Neural progenitor cell (in vitro differentiated cells): Measurements from ENCODE around the gene RAPGEF5. TPM values are rescaled to one million over a fixed set of nuclear protein-coding genes. Genes with fewer than 3 reads are reported as not detected.

Source experiments
- DNase-seq: peaks from one replicate; pipeline ENCODE4 v3.0.0-alpha.2; 2016; ENCODE audit warnings: low spot score
- H2AFZ ChIP-seq: fragments of 200-600 bp; sonication (generic); replicated peaks from 2 replicates; pipeline ENCODE4 v1.6.1; 2016; ENCODE audit warnings: antibody characterized with exemption
- H3F3A ChIP-seq: fragments of 200-600 bp; sonication (generic); 2 replicates; pipeline ENCODE4 v1.6.1; 2016; ENCODE audit warnings: antibody characterized with exemption, low read depth
- H3K27ac ChIP-seq: fragments of 200-600 bp; sonication (generic); 2 replicates; pipeline ENCODE4 v1.5.1; 2016; ENCODE audit warnings: mild to moderate bottlenecking
- H3K27me3 ChIP-seq: fragments of 200-600 bp; sonication (generic); 2 replicates; pipeline ENCODE4 v1.6.1; 2016; ENCODE audit warnings: mild to moderate bottlenecking, moderate library complexity
- H3K36me3 ChIP-seq: fragments of 200-600 bp; sonication (generic); 2 replicates; pipeline ENCODE4 v1.5.1; 2016
- H3K4me1 ChIP-seq: fragments of 200-600 bp; sonication (generic); 2 replicates; pipeline ENCODE4 v1.6.1; 2016; ENCODE audit warnings: mixed run types
- H3K4me2 ChIP-seq: fragments of 200-600 bp; sonication (generic); 2 replicates; pipeline ENCODE4 v1.6.1; 2016
- H3K4me3 ChIP-seq: fragments of 200-600 bp; sonication (generic); 2 replicates; pipeline ENCODE4 v1.5.1; 2016
- H3K79me2 ChIP-seq: fragments of 200-600 bp; sonication (generic); 2 replicates; pipeline ENCODE4 v1.6.1; 2016; ENCODE audit warnings: low read depth
- H3K9ac ChIP-seq: fragments of 200-600 bp; sonication (generic); 2 replicates; pipeline ENCODE4 v1.6.1; 2016
- H3K9me3 ChIP-seq: fragments of 200-600 bp; sonication (generic); 2 replicates; pipeline ENCODE4 v1.5.1; 2016; ENCODE audit warnings: low read depth
- H4K20me1 ChIP-seq: fragments of 200-600 bp; sonication (generic); 2 replicates; pipeline ENCODE4 v1.6.1; 2016; ENCODE audit warnings: low read depth
- H3K27ac Mint-ChIP-seq: 3 replicates; pipeline ENCODE4 v1.8.0; 2021; ENCODE audit warnings: mixed read lengths
- H3K27me3 Mint-ChIP-seq: 2 replicates; pipeline ENCODE4 v1.8.0; 2022; ENCODE audit warnings: low read depth, mild to moderate bottlenecking, inconsistent platforms, moderate library complexity, mixed read lengths; ENCODE audit not compliant: insufficient read depth
- H3K36me3 Mint-ChIP-seq: 3 replicates; pipeline ENCODE4 v1.8.0; 2021; ENCODE audit warnings: mixed read lengths
- H3K4me1 Mint-ChIP-seq: 3 replicates; pipeline ENCODE4 v1.8.0; 2021; ENCODE audit warnings: mixed read lengths
- H3K4me3 Mint-ChIP-seq: 3 replicates; pipeline ENCODE4 v1.8.0; 2021; ENCODE audit warnings: mild to moderate bottlenecking, moderate library complexity, mixed read lengths
- H3K9me3 Mint-ChIP-seq: 3 replicates; pipeline ENCODE4 v1.8.0; 2020; ENCODE audit warnings: mixed read lengths
- CTCF ChIP-seq: fragments of 200-600 bp; sonication (generic); IDR thresholded peaks from 2 replicates; pipeline ENCODE4 v1.5.1; 2017; ENCODE audit warnings: antibody characterized with exemption, mild to moderate bottlenecking
- EZH2 ChIP-seq: fragments of 200-600 bp; sonication (generic); IDR thresholded peaks from 2 replicates; pipeline ENCODE4 v1.6.1; 2017; ENCODE audit warnings: antibody characterized with exemption, mild to moderate bottlenecking, moderate library complexity
- EZH2phosphoT487 ChIP-seq: fragments of 200-600 bp; sonication (generic); IDR thresholded peaks from 2 replicates; pipeline ENCODE4 v1.6.1; 2017; ENCODE audit warnings: antibody characterized with exemption
- total RNA-seq: library from RNA; depleted of rRNA; stranded (reverse); fragments of >200 nt; gene quantifications from 2 replicates; pipeline ENCODE4 v1.2.3, GENCODE V29; 2015; ENCODE audit warnings: low replicate concordance

Gene RAPGEF5
- total RNA-seq, 1 donor from 2014 or later = 5.7 TPM

DNA sequence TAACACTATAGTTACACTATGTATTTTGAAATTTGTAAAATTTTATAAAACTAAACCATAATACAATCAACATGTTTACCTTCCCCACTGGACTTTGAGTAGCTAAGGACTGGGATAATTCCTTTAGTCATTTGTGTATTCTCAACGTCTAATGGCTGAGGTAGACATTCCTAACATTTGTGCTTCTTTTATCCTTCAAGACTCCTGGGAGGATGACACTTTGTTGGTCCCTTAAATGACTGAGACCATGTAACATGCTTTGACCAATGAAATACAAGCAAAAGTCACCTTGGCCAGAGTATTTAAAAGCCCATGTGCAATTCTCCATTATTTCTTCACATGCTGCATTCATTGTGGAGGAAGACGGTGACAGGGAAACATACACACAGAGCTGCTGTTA, 18.5 kb downstream of the RAPGEF5 start:
- Histone ChIP-seq H3K79me2 (no peaks in the 10 kb centered on the region), H3K27me3 (no peaks in the 10 kb centered on the region), H3F3A (no peaks in the 10 kb centered on the region), H3K4me2 (no peak overlapping the region), H3K9ac (no peak overlapping the region), H4K20me1 (no peaks in the 10 kb centered on the region), H2AFZ (no peak overlapping the region), H3K9me3 (no peaks in the 10 kb centered on the region), H3K4me3 (no peak overlapping the region), H3K4me1 (peaks cover 5% of the 10 kb centered on the region), H3K36me3 (no peaks in the 10 kb centered on the region), H3K27ac (no peak overlapping the region)
- Mint-ChIP-seq H3K27me3 (no peaks in the 10 kb centered on the region), H3K4me3 (no peak overlapping the region), H3K27ac (no peak overlapping the region), H3K4me1 (no peaks in the 10 kb centered on the region), H3K36me3 (no peaks in the 10 kb centered on the region), H3K9me3 (peaks cover 5% of the 10 kb centered on the region)
- TF ChIP-seq EZH2phosphoT487 (no peak), CTCF (no peak), EZH2 (no peak)
- DNase-seq = no peak

DNA sequence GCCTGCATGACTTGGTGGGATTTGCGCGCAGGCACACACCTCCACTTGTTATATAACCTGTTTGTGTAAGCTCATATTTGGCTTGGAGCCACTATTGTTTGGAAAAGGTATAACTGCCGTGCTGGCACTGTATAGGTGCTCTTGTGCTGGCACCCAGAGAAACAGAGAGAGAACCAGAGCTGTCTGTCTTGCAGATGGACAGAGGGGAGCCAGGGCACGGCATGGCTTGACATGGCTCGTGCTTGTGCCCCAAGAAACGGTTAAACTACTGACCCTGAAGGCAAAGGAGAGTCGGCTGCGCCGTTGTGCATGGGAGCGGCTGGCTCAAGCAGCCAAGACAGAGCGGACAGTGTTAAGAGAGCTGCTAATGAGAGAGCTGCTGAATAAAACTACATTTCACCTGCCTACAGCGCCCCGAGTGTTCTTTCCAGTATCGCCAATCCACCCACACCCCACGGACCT, 23.2 kb downstream of the RAPGEF5 start:
- H3K4me2 ChIP-seq = no peak overlapping the region
- H4K20me1 ChIP-seq = no peaks in the 10 kb centered on the region
- H3K27me3 ChIP-seq = no peaks in the 10 kb centered on the region
- H3K79me2 ChIP-seq = no peaks in the 10 kb centered on the region
- H3K27ac Mint-ChIP-seq = no peak overlapping the region
- peaks cover 16% of the 10 kb centered on the region for H3K4me1 ChIP-seq
- no peak overlapping the region for H3K9ac ChIP-seq
- no peak overlapping the region for H3K27ac ChIP-seq
- H3K4me3 ChIP-seq = no peak overlapping the region
- DNase-seq = no peak
- no peak overlapping the region for H2AFZ ChIP-seq
- no peaks in the 10 kb centered on the region for H3K4me1 Mint-ChIP-seq
- peaks cover 2% of the 10 kb centered on the region for H3K27me3 Mint-ChIP-seq
- no peaks in the 10 kb centered on the region for H3K9me3 ChIP-seq
- H3K9me3 Mint-ChIP-seq = no peaks in the 10 kb centered on the region
- no peak overlapping the region for H3K4me3 Mint-ChIP-seq
- no peaks in the 10 kb centered on the region for H3K36me3 ChIP-seq
- H3K36me3 Mint-ChIP-seq = no peaks in the 10 kb centered on the region
- no peaks in the 10 kb centered on the region for H3F3A ChIP-seq
- no peak for TF ChIP-seq EZH2phosphoT487
- TF ChIP-seq CTCF = no peak
- no peak for TF ChIP-seq EZH2

DNA sequence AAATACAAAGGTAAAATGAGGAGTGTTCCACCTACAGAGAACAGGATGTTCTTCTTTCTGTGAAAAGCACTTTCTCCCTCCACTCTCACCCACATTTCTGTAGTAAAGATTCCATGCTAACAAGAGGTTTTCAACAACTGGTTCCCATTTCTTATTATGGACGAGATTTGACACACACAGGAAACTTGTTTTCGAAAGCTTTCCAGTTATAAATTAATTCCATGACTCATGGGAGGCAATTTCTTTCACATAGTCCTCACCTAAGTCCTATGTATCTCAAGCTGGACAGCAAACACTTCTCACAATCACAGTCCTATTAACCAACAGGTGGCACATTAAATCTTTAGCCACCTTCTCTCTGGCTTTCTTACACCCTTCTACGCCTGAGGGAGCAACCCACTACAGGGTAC, 24.5 kb downstream of the RAPGEF5 start:
- DNase-seq = no peak
- Histone ChIP-seq H3K9me3 (no peaks in the 10 kb centered on the region), H3K27me3 (no peaks in the 10 kb centered on the region), H3K9ac (no peak overlapping the region), H3K27ac (no peak overlapping the region), H3K4me1 (peaks cover 16% of the 10 kb centered on the region), H3K36me3 (no peaks in the 10 kb centered on the region), H2AFZ (no peak overlapping the region), H3F3A (no peaks in the 10 kb centered on the region), H3K4me3 (no peak overlapping the region), H3K4me2 (no peak overlapping the region), H3K79me2 (no peaks in the 10 kb centered on the region), H4K20me1 (no peaks in the 10 kb centered on the region)
- peaks cover 2% of the 10 kb centered on the region for H3K27me3 Mint-ChIP-seq
- no peak overlapping the region for H3K4me3 Mint-ChIP-seq
- H3K9me3 Mint-ChIP-seq = no peaks in the 10 kb centered on the region
- H3K4me1 Mint-ChIP-seq = no peaks in the 10 kb centered on the region
- H3K36me3 Mint-ChIP-seq = no peaks in the 10 kb centered on the region
- TF ChIP-seq EZH2phosphoT487 (no peak), CTCF (no peak), EZH2 (no peak)
- no peak overlapping the region for H3K27ac Mint-ChIP-seq

GRCh38 chr7:22331704-22332103, 25.2 kb downstream of the RAPGEF5 start:
- H3K36me3 ChIP-seq = no peaks in the 10 kb centered on the region
- H3K27me3 Mint-ChIP-seq = peaks cover 2% of the 10 kb centered on the region
- H3K4me3 Mint-ChIP-seq = no peak overlapping the region
- no peaks in the 10 kb centered on the region for H3K79me2 ChIP-seq
- H3K9me3 Mint-ChIP-seq = no peaks in the 10 kb centered on the region
- H3K27me3 ChIP-seq = no peaks in the 10 kb centered on the region
- peaks cover 16% of the 10 kb centered on the region for H3K4me1 ChIP-seq
- H3K27ac Mint-ChIP-seq = no peak overlapping the region
- H3K27ac ChIP-seq = no peak overlapping the region
- H3F3A ChIP-seq = no peaks in the 10 kb centered on the region
- no peaks in the 10 kb centered on the region for H4K20me1 ChIP-seq
- DNase-seq = no peak
- H3K36me3 Mint-ChIP-seq = no peaks in the 10 kb centered on the region
- no peak overlapping the region for H3K4me2 ChIP-seq
- H3K4me1 Mint-ChIP-seq = no peaks in the 10 kb centered on the region
- TF ChIP-seq EZH2 (no peak), EZH2phosphoT487 (no peak), CTCF (no peak)
- no peak overlapping the region for H3K4me3 ChIP-seq
- no peaks in the 10 kb centered on the region for H3K9me3 ChIP-seq
- H3K9ac ChIP-seq = no peak overlapping the region
- H2AFZ ChIP-seq = no peak overlapping the region
